Measurements from ENCODE around the gene DDIT4L. TPM values are rescaled to one million over a fixed set of nuclear protein-coding genes. Genes with fewer than 3 reads are reported as not detected.

DDIT4L gene
- total RNA-seq, 1 donor from 2014 or later, result not detected

- intact Hi-C loops (cut with micrococcal nuclease), result no loop called here
- Mint-ChIP-seq H3K4me1 (peaks cover 34% of the 10 kb centered on the region), H3K27ac (no peak overlapping the region), H3K4me3 (peak overlapping the region; percentile 4), H3K27me3 (no peaks in the 10 kb centered on the region), H3K36me3 (ENCODE audit: low read depth) (no peaks in the 10 kb centered on the region), H3K9me3 (peaks cover 16% of the 10 kb centered on the region)
- DNase-seq, result no peak
- POLR2A ChIA-PET, result no interaction called here
- ATAC-seq (ENCODE audit: low read depth), result peak; percentile 58
- TF ChIP-seq, protein P1, sequence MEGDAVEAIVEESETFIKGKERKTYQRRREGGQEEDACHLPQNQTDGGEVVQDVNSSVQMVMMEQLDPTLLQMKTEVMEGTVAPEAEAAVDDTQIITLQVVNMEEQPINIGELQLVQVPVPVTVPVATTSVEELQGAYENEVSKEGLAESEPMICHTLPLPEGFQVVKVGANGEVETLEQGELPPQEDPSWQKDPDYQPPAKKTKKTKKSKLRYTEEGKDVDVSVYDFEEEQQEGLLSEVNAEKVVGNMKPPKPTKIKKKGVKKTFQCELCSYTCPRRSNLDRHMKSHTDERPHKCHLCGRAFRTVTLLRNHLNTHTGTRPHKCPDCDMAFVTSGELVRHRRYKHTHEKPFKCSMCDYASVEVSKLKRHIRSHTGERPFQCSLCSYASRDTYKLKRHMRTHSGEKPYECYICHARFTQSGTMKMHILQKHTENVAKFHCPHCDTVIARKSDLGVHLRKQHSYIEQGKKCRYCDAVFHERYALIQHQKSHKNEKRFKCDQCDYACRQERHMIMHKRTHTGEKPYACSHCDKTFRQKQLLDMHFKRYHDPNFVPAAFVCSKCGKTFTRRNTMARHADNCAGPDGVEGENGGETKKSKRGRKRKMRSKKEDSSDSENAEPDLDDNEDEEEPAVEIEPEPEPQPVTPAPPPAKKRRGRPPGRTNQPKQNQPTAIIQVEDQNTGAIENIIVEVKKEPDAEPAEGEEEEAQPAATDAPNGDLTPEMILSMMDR (IDR thresholded peaks at IDR 0.05), result no peak
- CTCF ChIA-PET, result no interaction called here
Observed at GRCh38 chr4:100166297-100167039, 23.8 kb downstream of the DDIT4L start.

DNA sequence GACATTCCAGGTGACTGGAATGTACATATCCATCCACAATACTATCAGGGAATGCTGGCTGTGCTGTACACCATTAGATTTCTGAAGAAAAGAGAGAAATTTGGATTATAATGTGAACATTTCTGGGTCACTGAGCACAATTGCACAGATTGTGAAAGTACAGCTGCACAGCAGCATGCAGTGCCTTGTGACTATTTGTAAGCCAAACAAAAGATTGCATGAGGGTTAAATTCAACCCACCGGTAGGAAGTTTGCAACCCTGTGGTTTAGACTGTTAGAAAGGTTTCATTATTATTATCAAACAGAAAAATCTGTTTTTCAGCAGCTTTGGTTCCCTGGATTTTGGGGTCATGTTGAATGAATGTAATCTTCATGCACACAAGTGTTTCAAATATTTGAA lies 24.5 kb downstream of the DDIT4L start:
- no peaks in the 10 kb centered on the region for H3K36me3 Mint-ChIP-seq (ENCODE audit: low read depth)

DNA sequence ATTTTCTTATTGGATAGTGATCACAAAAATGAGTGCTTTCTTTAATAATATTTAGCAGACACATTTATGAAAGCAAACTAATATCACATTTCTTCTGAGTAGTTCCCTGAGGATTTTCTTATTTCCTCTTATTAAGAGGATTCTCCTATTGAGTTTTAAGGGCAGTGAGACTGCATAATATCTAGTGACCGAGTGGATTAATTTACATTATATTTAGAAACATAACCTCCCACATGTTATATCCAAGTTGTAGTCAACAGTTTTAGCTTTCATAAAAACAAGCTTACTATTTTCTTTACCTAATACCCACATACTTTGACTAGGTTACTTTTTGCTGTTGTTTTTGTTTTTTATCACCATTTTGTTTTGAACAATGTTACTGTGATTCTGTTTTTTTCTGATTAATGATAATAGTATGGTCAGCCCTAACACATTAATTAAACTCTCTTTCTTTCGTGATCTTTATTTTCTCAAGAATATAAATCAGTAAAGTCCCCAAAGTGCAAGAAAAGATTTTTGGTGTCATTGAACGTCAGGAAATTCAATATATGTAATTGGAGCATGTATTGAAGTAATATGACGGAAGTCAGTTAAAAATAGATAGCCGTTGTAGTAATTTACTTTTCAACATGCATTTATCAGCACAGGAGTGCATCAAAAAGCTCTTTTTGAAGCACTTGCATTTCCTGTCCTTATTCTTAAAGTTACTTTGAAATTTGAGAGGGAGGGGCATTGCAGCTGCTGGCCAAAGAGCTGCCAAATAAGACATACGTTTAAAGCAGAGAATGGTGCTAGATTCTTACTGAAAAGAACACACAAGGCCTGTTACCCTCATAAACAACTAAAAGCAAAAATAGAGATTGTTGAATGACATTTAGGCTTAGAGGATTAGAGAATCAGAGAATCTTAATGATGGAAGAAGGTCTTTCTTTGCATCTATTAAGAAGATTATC lies 25.2 kb downstream of the DDIT4L start:
- TF ChIP-seq, protein P1 (IDR thresholded peaks at IDR 0.05), result no peak
- ChIA-PET CTCF (no interaction called here), POLR2A (no interaction called here)
- peaks cover 20% of the 10 kb centered on the region for H3K9me3 Mint-ChIP-seq
- intact Hi-C loops (cut with micrococcal nuclease), result no loop called here
- no peak for DNase-seq
- no peak overlapping the region for H3K27ac Mint-ChIP-seq
- H3K4me3 Mint-ChIP-seq, result no peak overlapping the region
- no peaks in the 10 kb centered on the region for H3K36me3 Mint-ChIP-seq (ENCODE audit: low read depth)
- ATAC-seq (ENCODE audit: low read depth), result no peak
- peaks cover 34% of the 10 kb centered on the region for H3K4me1 Mint-ChIP-seq
- no peaks in the 10 kb centered on the region for H3K27me3 Mint-ChIP-seq

More for the DNA sequence above, 24.5 kb downstream of the DDIT4L start:
- ATAC-seq (ENCODE audit: low read depth) (no peak), DNase-seq (no peak)
- intact Hi-C loops (cut with micrococcal nuclease), result no loop called here
- Mint-ChIP-seq H3K9me3 (peaks cover 20% of the 10 kb centered on the region), H3K4me1 (peaks cover 34% of the 10 kb centered on the region), H3K4me3 (no peak overlapping the region), H3K27ac (no peak overlapping the region), H3K27me3 (no peaks in the 10 kb centered on the region)
- TF ChIP-seq, protein P1 (IDR thresholded peaks at IDR 0.05), result no peak
- ChIA-PET POLR2A (no interaction called here), CTCF (no interaction called here)

GRCh38 chr4:100162027-100162685 lies 28.1 kb downstream of the DDIT4L start:
- ATAC-seq (ENCODE audit: low read depth), result no peak
- ChIA-PET POLR2A (no interaction called here), CTCF (interaction anchor here (0.6 kb wide), 1 partner anchor 1009 kb away, joined by 3 read pairs; no protein-coding TSS in a partner anchor)
- intact Hi-C loops (cut with micrococcal nuclease), result no loop called here
- DNase-seq, result no peak
- H3K36me3 Mint-ChIP-seq (ENCODE audit: low read depth), result no peaks in the 10 kb centered on the region
- H3K27ac Mint-ChIP-seq, result no peak overlapping the region
- peak overlapping the region; percentile 3 for H3K4me3 Mint-ChIP-seq
- no peaks in the 10 kb centered on the region for H3K27me3 Mint-ChIP-seq
- H3K9me3 Mint-ChIP-seq, result peaks cover 20% of the 10 kb centered on the region
- TF ChIP-seq, protein P1 (IDR thresholded peaks at IDR 0.05), result no peak
- H3K4me1 Mint-ChIP-seq, result peaks cover 30% of the 10 kb centered on the region

All from activated B cell treated with CpG ODN at 0.5 μM for 24 hours (primary cell).